Ascending aorta (tissue), 2 donors: Measurements from ENCODE around the gene MEIS3. TPM values are rescaled to one million over a fixed set of nuclear protein-coding genes. Genes with fewer than 3 reads are reported as not detected.

ENCODE experiments used
- DNase-seq, 2 donors: peaks; one replicate each; pipeline ENCODE4 v3.0.0-alpha.2; 2019; ENCODE audit warnings: low spot score in 2 of 2
- H3K27ac ChIP-seq, 2 donors: fragments of 200-600 bp; sonication (generic); one replicate each; pipeline ENCODE4 v1.5.1; 2016 to 2017; ENCODE audit warnings: mild to moderate bottlenecking in 1 of 2
- H3K27me3 ChIP-seq: fragments of 200-600 bp; sonication (generic); one replicate; pipeline ENCODE4 v1.5.1; 2017
- H3K36me3 ChIP-seq, 2 donors: fragments of 200-600 bp; sonication (generic); one replicate each; pipeline ENCODE4 v1.5.1; 2016
- H3K4me1 ChIP-seq, 2 donors: fragments of 200-600 bp; sonication (generic); one replicate each; pipeline ENCODE4 v1.5.1; 2016 to 2017; ENCODE audit warnings: mild to moderate bottlenecking in 1 of 2
- H3K4me3 ChIP-seq, 2 donors: fragments of 200-600 bp; sonication (generic); one replicate each; pipeline ENCODE4 v1.5.1; 2016 to 2017; ENCODE audit warnings: mild to moderate bottlenecking in 1 of 2
- H3K9me3 ChIP-seq, 2 donors: fragments of 200-600 bp; sonication (generic); one replicate each; pipeline ENCODE4 v1.5.1; 2016
- intact Hi-C: fragments of 100-400 bp; cut with DNase I; formaldehyde crosslinking; loops from one replicate; pipeline ENCODE4 v1.15.1; 2023
- total RNA-seq: library from RNA; depleted of rRNA; stranded (reverse); fragments of >200 nt; gene quantifications from one replicate; pipeline ENCODE4 v1.1.0, GENCODE V29; 2016
- TF ChIP-seq, protein P1 (sequence below), 3 experiments: fragments of 200-600 bp in 2 of 3; fragments of 450-650 bp in 1 of 3; sonication (generic) in 2 of 3; IDR thresholded peaks; one replicate each; pipeline ENCODE4 v1.5.1; 2016 to 2019; ENCODE audit warnings: antibody characterized with exemption in 3 of 3, mild to moderate bottlenecking in 1 of 3, moderate library complexity in 1 of 3

The MEIS3 gene
- total RNA-seq, 1 donor from 2014 or later = 28.6 TPM

DNA sequence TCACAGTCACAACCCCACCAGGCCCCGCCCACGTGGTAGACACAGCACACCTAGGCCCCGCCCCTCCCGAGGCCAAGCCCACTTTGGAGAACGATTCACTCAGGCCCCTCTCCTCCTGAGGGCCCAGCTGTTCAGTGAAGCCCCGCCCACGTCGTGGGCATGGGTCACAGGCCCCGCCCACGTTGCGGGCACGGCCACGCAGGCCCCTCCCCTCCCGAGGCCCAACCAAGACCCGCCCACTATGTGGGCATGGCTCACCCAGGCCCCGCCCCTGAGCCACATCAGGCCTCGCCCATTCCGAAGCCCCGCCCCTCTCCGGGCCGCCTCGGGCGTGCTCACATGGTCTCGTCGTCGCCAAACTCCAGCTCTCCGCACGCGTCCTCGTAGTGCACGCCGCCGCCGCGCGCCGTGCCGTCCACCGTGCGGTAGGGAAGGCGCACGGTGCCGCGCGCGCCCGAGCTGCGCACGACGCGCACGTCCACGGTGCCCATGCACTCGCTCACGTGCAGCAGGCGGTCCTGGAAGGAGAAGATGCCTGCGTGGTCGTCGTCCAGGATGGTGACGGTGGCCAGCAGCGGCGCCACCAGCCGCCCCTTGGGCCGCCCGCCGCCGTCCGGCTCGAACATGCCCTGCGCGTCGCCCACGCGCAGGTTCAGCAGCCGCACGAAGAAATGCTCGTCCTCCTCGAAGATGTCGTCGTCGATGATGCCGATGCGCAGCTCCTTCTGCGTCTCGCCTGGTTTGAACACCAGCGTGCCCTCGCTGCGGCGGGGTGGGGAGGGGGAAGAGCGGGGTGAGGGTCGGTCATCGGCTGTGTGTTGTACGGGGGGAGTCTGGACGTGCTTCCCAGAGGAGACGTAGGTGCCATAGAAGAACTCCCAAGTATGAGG is 28.4 kb upstream of the MEIS3 start:
- TF ChIP-seq, protein P1, sequence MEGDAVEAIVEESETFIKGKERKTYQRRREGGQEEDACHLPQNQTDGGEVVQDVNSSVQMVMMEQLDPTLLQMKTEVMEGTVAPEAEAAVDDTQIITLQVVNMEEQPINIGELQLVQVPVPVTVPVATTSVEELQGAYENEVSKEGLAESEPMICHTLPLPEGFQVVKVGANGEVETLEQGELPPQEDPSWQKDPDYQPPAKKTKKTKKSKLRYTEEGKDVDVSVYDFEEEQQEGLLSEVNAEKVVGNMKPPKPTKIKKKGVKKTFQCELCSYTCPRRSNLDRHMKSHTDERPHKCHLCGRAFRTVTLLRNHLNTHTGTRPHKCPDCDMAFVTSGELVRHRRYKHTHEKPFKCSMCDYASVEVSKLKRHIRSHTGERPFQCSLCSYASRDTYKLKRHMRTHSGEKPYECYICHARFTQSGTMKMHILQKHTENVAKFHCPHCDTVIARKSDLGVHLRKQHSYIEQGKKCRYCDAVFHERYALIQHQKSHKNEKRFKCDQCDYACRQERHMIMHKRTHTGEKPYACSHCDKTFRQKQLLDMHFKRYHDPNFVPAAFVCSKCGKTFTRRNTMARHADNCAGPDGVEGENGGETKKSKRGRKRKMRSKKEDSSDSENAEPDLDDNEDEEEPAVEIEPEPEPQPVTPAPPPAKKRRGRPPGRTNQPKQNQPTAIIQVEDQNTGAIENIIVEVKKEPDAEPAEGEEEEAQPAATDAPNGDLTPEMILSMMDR (IDR thresholded peaks at IDR 0.05) = no peak
- H3K27me3 ChIP-seq = peaks cover 46% of the 10 kb centered on the region

DNA sequence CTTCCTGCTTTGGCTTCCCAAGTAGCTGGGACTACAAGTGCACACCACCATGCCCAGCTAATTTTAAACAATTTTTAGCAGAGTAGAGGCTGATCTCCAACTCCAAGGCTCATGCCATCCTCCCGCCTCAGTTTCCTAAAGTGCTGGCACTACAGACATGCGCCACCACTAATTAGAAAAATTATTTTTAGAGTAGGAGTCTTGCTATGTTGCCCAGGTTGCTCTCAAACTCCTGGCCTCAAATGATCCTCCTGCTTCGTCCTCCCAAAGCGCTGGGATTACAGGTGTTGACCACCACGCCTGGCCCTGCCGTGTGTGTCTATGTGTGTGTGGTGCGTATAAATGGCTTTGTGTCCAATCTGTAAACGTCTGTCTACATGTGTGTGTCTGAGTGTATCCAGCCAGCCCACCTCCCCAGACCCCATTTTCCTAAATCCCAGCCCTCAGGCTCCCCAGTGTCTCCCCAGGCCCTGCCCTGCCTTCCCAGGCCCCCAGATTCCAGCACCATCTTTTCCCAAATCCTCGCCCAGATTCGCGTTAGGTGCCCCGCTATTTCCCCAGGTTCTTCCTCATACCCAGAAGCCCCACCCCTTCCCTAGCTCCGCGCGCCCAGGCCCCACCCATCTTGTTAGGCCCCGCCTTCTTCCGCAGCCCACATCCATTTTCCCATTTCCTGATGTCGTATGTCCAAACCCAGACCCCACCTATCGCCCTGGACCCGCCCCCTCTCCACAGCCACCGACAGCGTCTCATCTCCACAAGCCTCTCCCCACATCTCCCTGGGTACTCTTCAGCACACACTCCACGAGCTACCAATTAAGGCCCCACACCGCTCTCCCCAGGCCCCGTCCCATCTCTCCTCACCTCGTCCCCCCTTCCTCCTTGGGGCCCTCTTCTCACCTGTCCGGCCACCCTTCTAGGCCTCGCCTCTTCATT is 27.5 kb upstream of the MEIS3 start:
- no peak overlapping the region for H3K27ac ChIP-seq
- TF ChIP-seq, protein P1 (IDR thresholded peaks at IDR 0.05) = no peak
- DNase-seq = no peak
- H3K4me3 ChIP-seq = peak overlapping the region in 1 of 2 donors; percentile 18
- intact Hi-C loops = no loop called here
- peaks cover 0 to 3% of the 10 kb centered on the region in 2 donors for H3K4me1 ChIP-seq
- H3K9me3 ChIP-seq = no peaks in the 10 kb centered on the region
- no peaks in the 10 kb centered on the region for H3K36me3 ChIP-seq
- peaks cover 46% of the 10 kb centered on the region for H3K27me3 ChIP-seq

More for the DNA sequence above, 28.4 kb upstream of the MEIS3 start:
- intact Hi-C loops = no loop called here
- H3K36me3 ChIP-seq = no peaks in the 10 kb centered on the region
- DNase-seq = no peak
- H3K27ac ChIP-seq = no peak overlapping the region
- H3K4me3 ChIP-seq = peak overlapping the region; percentile 18 to 26
- H3K4me1 ChIP-seq = peaks cover 0 to 3% of the 10 kb centered on the region in 2 donors
- no peaks in the 10 kb centered on the region for H3K9me3 ChIP-seq

DNA sequence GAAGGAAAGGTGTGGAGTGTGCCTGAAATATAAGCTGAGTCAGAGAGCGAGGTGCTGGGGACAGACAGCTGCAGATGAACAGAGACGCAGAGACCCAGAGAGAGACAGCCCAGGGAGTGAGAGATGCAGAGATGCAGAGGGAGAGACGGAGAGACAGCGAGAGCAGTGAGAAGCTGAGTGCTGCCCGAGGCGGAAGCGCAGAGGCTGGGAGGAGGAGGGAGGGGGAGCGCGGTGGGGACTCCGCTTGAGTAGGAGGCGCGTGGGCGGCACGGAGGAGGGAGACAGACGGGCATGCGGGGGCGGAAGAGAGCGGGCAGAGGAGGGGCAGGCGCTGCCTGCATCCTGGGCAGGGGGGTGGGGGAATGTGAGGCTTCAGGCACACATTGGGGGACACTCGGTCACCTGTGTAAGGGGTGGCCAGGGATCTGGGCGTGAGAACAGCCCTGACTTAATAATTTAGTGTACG is 26.6 kb upstream of the MEIS3 start:
- H3K9me3 ChIP-seq = no peaks in the 10 kb centered on the region
- peaks cover 0 to 3% of the 10 kb centered on the region in 2 donors for H3K4me1 ChIP-seq
- no peak for DNase-seq
- H3K4me3 ChIP-seq = peak overlapping the region in 1 of 2 donors; percentile 20
- peaks cover 46% of the 10 kb centered on the region for H3K27me3 ChIP-seq
- H3K36me3 ChIP-seq = no peaks in the 10 kb centered on the region
- intact Hi-C loops = no loop called here
- H3K27ac ChIP-seq = no peak overlapping the region
- TF ChIP-seq, protein P1 (IDR thresholded peaks at IDR 0.05) = no peak

DNA sequence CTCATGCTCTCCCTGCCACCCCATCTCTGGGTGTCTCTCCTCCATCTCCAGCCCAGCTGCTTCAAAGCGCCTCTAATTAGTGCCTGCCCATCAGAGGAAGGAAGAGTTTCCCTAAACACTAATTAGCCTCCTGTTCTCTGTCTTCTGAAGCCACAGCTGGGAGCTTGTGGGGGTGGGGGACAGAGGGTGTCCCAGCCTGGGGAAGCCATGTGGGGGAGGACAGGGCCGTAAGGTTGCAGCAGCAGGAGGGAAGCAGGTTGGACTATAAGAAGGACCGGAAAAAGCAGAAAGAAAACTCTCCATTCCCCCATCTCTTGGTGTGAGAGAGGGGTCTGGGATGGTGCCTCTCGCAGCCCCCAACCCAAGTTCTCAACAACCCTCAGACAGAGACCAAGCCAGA is 26.2 kb upstream of the MEIS3 start:
- Histone ChIP-seq H3K36me3 (no peaks in the 10 kb centered on the region), H3K27me3 (peaks cover 46% of the 10 kb centered on the region), H3K4me3 (no peak overlapping the region), H3K4me1 (peaks cover 0 to 3% of the 10 kb centered on the region in 2 donors), H3K27ac (no peak overlapping the region), H3K9me3 (no peaks in the 10 kb centered on the region)
- DNase-seq = no peak
- TF ChIP-seq, protein P1 (IDR thresholded peaks at IDR 0.05) = no peak
- intact Hi-C loops = no loop called here

DNA sequence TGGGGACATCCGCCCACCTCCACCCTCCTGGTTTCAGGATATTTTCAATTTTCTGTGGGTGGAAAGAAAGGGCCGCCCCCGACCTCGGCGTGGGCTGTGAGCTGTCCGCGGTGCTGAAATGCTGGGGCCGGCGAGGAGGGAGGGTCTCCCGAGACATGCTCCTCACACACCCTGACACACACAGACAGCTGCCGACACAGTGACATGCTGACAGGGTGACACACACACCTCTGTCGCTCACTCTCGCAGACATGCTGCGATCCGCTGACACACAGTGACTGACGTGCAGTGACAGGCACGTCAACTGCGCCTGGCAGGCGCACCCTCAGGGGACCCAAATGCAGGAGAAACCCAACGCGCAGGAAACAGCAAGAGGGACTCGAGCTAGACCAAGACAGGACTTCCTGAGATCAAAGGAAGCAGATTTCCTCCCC is 25.1 kb upstream of the MEIS3 start:
- no peak overlapping the region for H3K4me3 ChIP-seq
- no peaks in the 10 kb centered on the region for H3K36me3 ChIP-seq
- peaks cover 46% of the 10 kb centered on the region for H3K27me3 ChIP-seq
- intact Hi-C loops = no loop called here
- peaks cover 0 to 3% of the 10 kb centered on the region in 2 donors for H3K4me1 ChIP-seq
- TF ChIP-seq, protein P1 (IDR thresholded peaks at IDR 0.05) = no peak
- H3K9me3 ChIP-seq = no peaks in the 10 kb centered on the region
- H3K27ac ChIP-seq = no peak overlapping the region
- no peak for DNase-seq
